DND-41 (cell line): ENCODE measurements around the gene MYCN.
"Not testable (repeated sequence)": the region's sequence is repeated elsewhere in the genome, so short reads cannot be mapped to it uniquely, and the experiment has no call there.

Source experiments
- ATAC-seq: fragments of 200-7000 bp; cut with Tn5 transposase; 3 replicates; pipeline ENCODE4 v1.9.1; 2021; ENCODE audit warnings: low read depth; ENCODE audit not compliant: insufficient read depth
- DNase-seq: peaks from one replicate; pipeline ENCODE4 v3.0.0-alpha.2; 2020
- H2AFZ ChIP-seq: 2 replicates; pipeline ENCODE4 v1.6.0; 2012; ENCODE audit warnings: low read depth, low read length
- H3K27ac ChIP-seq: 2 replicates; pipeline ENCODE4 v1.5.1; 2012; ENCODE audit warnings: low read length, inconsistent platforms
- H3K27me3 ChIP-seq: fragments of 200-600 bp; sonication (generic); 2 replicates; pipeline ENCODE4 v1.6.0; 2012; ENCODE audit warnings: low read length, mild to moderate bottlenecking, inconsistent platforms; ENCODE audit not compliant: insufficient read depth, poor library complexity
- H3K36me3 ChIP-seq: 2 replicates; pipeline ENCODE4 v1.5.1; 2012; ENCODE audit warnings: low read length, inconsistent platforms; ENCODE audit not compliant: insufficient read depth
- H3K4me1 ChIP-seq: 2 replicates; pipeline ENCODE4 v1.5.1; 2012; ENCODE audit warnings: mild to moderate bottlenecking, low read length; ENCODE audit not compliant: insufficient read depth
- H3K4me2 ChIP-seq: 2 replicates; pipeline ENCODE4 v1.6.0; 2012; ENCODE audit warnings: mild to moderate bottlenecking, moderate library complexity, low read length, inconsistent platforms; ENCODE audit not compliant: insufficient read depth
- H3K4me3 ChIP-seq, 2 experiments: fragments of 200-600 bp in 1 of 2; shearing (Covaris generic) in 1 of 2; 2 replicates each; pipeline ENCODE4 v1.5.1; 2012 to 2016; ENCODE audit warnings: inconsistent platforms in 2 of 2, low read length in 2 of 2, mild to moderate bottlenecking in 2 of 2, low read depth in 1 of 2, moderate library complexity in 1 of 2
- H3K79me2 ChIP-seq: 2 replicates; pipeline ENCODE4 v1.6.0; 2012; ENCODE audit warnings: low read length, inconsistent platforms; ENCODE audit not compliant: insufficient read depth
- H3K9ac ChIP-seq: 2 replicates; pipeline ENCODE4 v1.6.0; 2012; ENCODE audit warnings: low read depth, mild to moderate bottlenecking, inconsistent platforms, low read length, moderate library complexity
- H3K9me3 ChIP-seq: 2 replicates; pipeline ENCODE4 v1.5.1; 2012; ENCODE audit warnings: low read length, moderate library complexity, mild to moderate bottlenecking, inconsistent platforms; ENCODE audit not compliant: insufficient read depth, severe bottlenecking
- H4K20me1 ChIP-seq: 2 replicates; pipeline ENCODE4 v1.6.0; 2012; ENCODE audit warnings: low read length; ENCODE audit not compliant: insufficient read depth
- CTCF ChIP-seq: IDR thresholded peaks from 2 replicates; pipeline ENCODE4 v1.5.1; 2012; ENCODE audit warnings: borderline replicate concordance, low read length, moderate library complexity, mild to moderate bottlenecking; ENCODE audit not compliant: poor library complexity, severe bottlenecking; ENCODE audit errors: extremely low read depth
- EZH2 ChIP-seq: IDR thresholded peaks from 3 replicates; pipeline ENCODE4 v1.6.1; 2012; ENCODE audit warnings: borderline replicate concordance, low read depth, mild to moderate bottlenecking, moderate library complexity, low read length, inconsistent platforms; ENCODE audit not compliant: severe bottlenecking

The MYCN gene

DNA sequence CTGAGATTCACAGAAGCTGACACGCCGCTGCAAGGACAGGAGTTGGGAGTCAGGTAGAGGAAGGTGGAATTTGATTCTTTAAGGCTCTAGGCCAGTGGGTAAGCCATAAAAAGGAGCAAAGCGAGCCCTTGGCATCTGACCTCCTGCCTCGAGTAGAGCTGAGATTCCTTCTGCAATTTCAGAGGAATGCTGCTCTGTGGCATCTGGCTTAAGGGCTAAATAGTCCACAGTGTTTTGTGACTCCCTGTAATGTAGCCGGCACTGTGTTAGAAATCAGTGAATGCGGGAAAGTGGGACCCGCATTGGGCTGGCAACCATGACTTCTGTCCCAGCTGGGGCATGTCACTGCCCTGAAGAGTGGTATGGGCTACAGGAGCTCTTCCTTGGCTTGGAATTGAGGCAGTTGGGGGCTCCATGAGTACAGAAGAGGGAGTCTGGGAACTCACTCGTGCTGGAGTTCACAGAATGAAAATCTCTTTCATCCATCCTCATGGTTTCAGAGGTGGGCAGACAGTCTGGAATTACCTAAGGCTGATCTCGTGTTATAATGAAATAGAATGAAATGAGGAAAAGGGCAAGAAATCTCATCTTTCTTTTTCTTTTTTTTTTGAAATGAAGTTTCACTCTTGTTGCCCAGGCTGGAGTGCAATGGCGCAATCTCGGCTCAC lies 12.7 kb upstream of the MYCN start:
- Histone ChIP-seq H3K4me3 (no peak overlapping the region), H3K4me1 (no peaks in the 10 kb centered on the region), H3K9ac (no peak overlapping the region), H2AFZ (no peak overlapping the region), H3K27ac (no peak overlapping the region), H3K27me3 (no peaks in the 10 kb centered on the region), H3K9me3 (no peaks in the 10 kb centered on the region), H3K36me3 (no peaks in the 10 kb centered on the region), H4K20me1 (no peaks in the 10 kb centered on the region), H3K4me2 (no peak overlapping the region), H3K79me2 (no peaks in the 10 kb centered on the region)
- ATAC-seq (no peak), DNase-seq (no peak)
- TF ChIP-seq EZH2 (no peak), CTCF (no peak)

DNA sequence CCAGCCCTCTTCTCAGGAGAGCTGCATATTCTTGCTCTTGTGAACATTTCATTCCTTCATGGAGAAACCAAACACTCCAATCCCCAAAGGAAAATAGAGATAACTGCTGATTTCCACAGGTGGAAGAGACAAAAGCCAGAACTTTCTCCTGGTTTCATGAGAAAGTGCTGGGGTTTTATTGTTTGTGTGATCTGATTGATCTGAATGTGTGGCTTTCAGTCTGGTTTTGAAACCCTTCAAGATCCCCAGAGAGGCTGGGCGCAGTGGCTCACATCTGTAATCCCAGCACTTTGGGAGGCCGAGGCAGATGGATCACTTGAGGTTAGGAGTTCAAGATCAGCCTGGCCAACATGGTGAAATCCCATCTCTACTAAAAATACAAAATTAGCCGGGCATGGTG lies 11.3 kb upstream of the MYCN start:
- H3K79me2 ChIP-seq, H3K4me1 ChIP-seq, H2AFZ ChIP-seq, DNase-seq, H3K4me2 ChIP-seq, H3K9ac ChIP-seq, H3K27ac ChIP-seq, H3K36me3 ChIP-seq, H3K4me3 ChIP-seq, H3K27me3 ChIP-seq, H4K20me1 ChIP-seq, ATAC-seq, H3K9me3 ChIP-seq: not testable (repeated sequence)

DNA sequence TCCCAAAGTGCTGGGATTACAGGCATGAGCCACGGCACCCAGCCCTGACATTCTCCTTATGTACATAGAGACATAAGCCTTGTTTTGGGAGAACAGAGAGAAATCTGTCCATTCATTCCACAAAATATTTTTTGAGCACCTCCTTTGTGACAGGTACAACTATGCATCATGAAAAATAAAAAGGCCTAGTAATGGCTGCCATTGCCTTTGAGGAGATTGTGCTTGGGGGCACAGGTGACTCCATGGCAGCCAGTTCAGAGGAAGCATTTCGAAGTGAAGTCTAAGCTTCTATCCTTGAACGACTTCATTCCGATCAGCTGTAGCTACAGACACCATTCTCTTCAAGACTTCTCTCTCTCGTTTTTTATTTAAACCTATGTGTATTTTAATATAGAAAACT lies 10.5 kb upstream of the MYCN start:
- Histone ChIP-seq H3K27ac (no peak overlapping the region), H3K79me2 (no peaks in the 10 kb centered on the region), H3K9me3 (no peaks in the 10 kb centered on the region), H3K27me3 (no peaks in the 10 kb centered on the region), H2AFZ (no peak overlapping the region), H3K9ac (no peak overlapping the region), H3K36me3 (no peaks in the 10 kb centered on the region), H3K4me2 (no peak overlapping the region), H3K4me3 (no peak overlapping the region), H3K4me1 (no peaks in the 10 kb centered on the region), H4K20me1 (no peaks in the 10 kb centered on the region)
- no peak for TF ChIP-seq EZH2
- no peak for TF ChIP-seq CTCF
- DNase-seq (no peak), ATAC-seq (no peak)

DNA sequence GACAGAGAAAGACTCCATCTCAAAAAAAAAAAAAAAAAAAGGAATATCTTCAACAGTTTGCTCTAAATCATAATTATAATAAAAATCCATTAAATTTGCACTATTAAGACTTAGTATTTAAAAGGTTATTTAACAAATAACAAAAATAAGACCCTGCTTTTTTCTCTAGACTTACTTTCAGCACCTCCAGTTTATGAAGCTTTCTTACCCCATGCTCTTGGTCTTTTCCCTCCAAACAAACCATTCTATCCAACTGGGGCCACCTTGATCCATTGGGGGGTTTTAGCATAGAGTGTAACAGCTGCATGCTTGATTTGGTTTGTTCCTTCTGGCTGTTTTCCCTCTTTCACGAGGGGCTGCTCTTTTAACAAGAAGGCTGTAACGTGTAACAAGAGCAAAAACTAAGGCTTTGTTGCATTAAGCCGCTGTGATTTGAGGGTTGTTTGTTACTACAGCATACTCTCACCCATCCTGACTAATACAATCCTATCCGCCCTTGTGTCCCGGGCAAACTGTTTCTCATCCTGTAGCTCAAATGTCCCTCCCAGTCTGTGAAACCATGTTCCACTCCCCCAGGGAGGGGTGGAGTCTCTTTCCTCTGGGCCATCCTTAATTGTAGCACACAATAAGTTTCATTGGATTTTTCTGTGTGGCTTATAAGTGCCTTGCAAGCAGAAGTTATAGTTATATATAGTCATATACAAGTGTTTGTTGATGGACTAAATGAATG lies 9.6 kb upstream of the MYCN start:
- Histone ChIP-seq H3K9me3 (no peaks in the 10 kb centered on the region), H3K27me3 (no peaks in the 10 kb centered on the region), H3K4me2 (no peak overlapping the region), H3K4me1 (no peaks in the 10 kb centered on the region), H4K20me1 (no peaks in the 10 kb centered on the region), H3K36me3 (no peaks in the 10 kb centered on the region), H3K27ac (no peak overlapping the region), H3K9ac (no peak overlapping the region), H3K4me3 (no peak overlapping the region), H3K79me2 (no peaks in the 10 kb centered on the region), H2AFZ (no peak overlapping the region)
- DNase-seq (no peak), ATAC-seq (no peak)
- no peak for TF ChIP-seq EZH2
- no peak for TF ChIP-seq CTCF
